Neuronal stem cell (in vitro differentiated cells): ENCODE results near the gene SND1.

Experiments
- DNase-seq: peaks from one replicate; pipeline ENCODE4 v3.0.0-alpha.2; 2013; ENCODE audit warnings: low spot score
- H2AFZ ChIP-seq: one replicate; pipeline ENCODE4 v1.6.1; 2013; ENCODE audit warnings: mild to moderate bottlenecking, low read length, inconsistent platforms
- H2AK5ac ChIP-seq: 2 replicates; pipeline ENCODE4 v1.6.1; 2013; ENCODE audit warnings: low read depth, mild to moderate bottlenecking, inconsistent platforms, low read length, moderate library complexity, mixed read lengths
- H2BK120ac ChIP-seq: 2 replicates; pipeline ENCODE4 v1.6.1; 2013; ENCODE audit warnings: low read depth, mild to moderate bottlenecking, inconsistent platforms, low read length, moderate library complexity, mixed read lengths
- H2BK12ac ChIP-seq: one replicate; pipeline ENCODE4 v1.6.1; 2013; ENCODE audit warnings: low read length, inconsistent platforms
- H2BK15ac ChIP-seq: 2 replicates; pipeline ENCODE4 v1.6.1; 2013; ENCODE audit warnings: mild to moderate bottlenecking, low read length, inconsistent platforms, mixed read lengths
- H2BK5ac ChIP-seq: one replicate; pipeline ENCODE4 v1.6.1; 2013; ENCODE audit warnings: inconsistent platforms, mild to moderate bottlenecking, low read length, moderate library complexity
- H3K14ac ChIP-seq: one replicate; pipeline ENCODE4 v1.6.1; 2013; ENCODE audit warnings: low read length, inconsistent platforms
- H3K18ac ChIP-seq: 2 replicates; pipeline ENCODE4 v1.6.1; 2013; ENCODE audit warnings: low read length, inconsistent platforms
- H3K23ac ChIP-seq: 2 replicates; pipeline ENCODE4 v1.6.1; 2013; ENCODE audit warnings: low read depth, mild to moderate bottlenecking, mixed read lengths, low read length, inconsistent platforms; ENCODE audit not compliant: poor library complexity
- H3K27ac ChIP-seq: replicated peaks from 3 replicates; pipeline ENCODE4 v1.5.1; 2013; ENCODE audit warnings: low read length, inconsistent platforms
- H3K27me3 ChIP-seq, 3 experiments: 2 replicates each; pipeline ENCODE4 v1.6.1; 2013; ENCODE audit warnings: low read length in 3 of 3, mild to moderate bottlenecking in 2 of 3, inconsistent platforms in 1 of 3, low read depth in 1 of 3, mixed read lengths in 1 of 3, moderate library complexity in 1 of 3; ENCODE audit not compliant: control insufficient read depth in 3 of 3, insufficient read depth in 3 of 3
- H3K36me3 ChIP-seq, 2 donors: replicated peaks in 1 of 2; 2 replicates each; pipeline ENCODE4 v1.6.1; 2013; ENCODE audit warnings: low read length in 2 of 2; ENCODE audit not compliant: control insufficient read depth in 2 of 2, insufficient read depth in 2 of 2
- H3K4ac ChIP-seq: 2 replicates; pipeline ENCODE4 v1.6.1; 2013; ENCODE audit warnings: inconsistent platforms, mild to moderate bottlenecking, low read length, moderate library complexity
- H3K4me1 ChIP-seq, 2 donors: 1 replicate in 1 of 2; 2 replicates in 1 of 2; pipeline ENCODE4 v1.6.1; 2013; ENCODE audit warnings: low read length in 2 of 2, low read depth in 1 of 2; ENCODE audit not compliant: control insufficient read depth in 2 of 2, insufficient read depth in 1 of 2
- H3K4me2 ChIP-seq: one replicate; pipeline ENCODE4 v1.6.1; 2013; ENCODE audit warnings: mild to moderate bottlenecking, low read length, inconsistent platforms; ENCODE audit not compliant: insufficient read depth, poor library complexity, severe bottlenecking
- H3K4me3 ChIP-seq, 2 donors: 2 replicates each; pipeline ENCODE4 v1.5.1; 2013; ENCODE audit warnings: low read length in 2 of 2, mild to moderate bottlenecking in 2 of 2, inconsistent platforms in 1 of 2, moderate library complexity in 1 of 2
- H3K79me1 ChIP-seq: one replicate; pipeline ENCODE4 v1.6.1; 2013; ENCODE audit warnings: low read depth, mild to moderate bottlenecking, inconsistent platforms, low read length, moderate library complexity
- H3K9ac ChIP-seq: one replicate; pipeline ENCODE4 v1.6.1; 2013; ENCODE audit warnings: mild to moderate bottlenecking, low read depth, low read length, inconsistent platforms; ENCODE audit not compliant: poor library complexity
- H3K9me3 ChIP-seq, 2 donors: replicated peaks in 1 of 2; 2 replicates each; pipeline versions ENCODE3 to v1.6.1; 2013; ENCODE audit warnings: low read length in 2 of 2, mild to moderate bottlenecking in 2 of 2, inconsistent platforms in 1 of 2, low read depth in 1 of 2, mixed read lengths in 1 of 2, moderate library complexity in 1 of 2; ENCODE audit not compliant: control insufficient read depth in 2 of 2, insufficient read depth in 1 of 2
- H4K8ac ChIP-seq: one replicate; pipeline ENCODE4 v1.6.1; 2013; ENCODE audit warnings: low read depth, mild to moderate bottlenecking, inconsistent platforms, low read length, moderate library complexity
- H4K91ac ChIP-seq: one replicate; pipeline ENCODE4 v1.6.1; 2013; ENCODE audit warnings: low read length, low read depth, mild to moderate bottlenecking, inconsistent platforms; ENCODE audit not compliant: poor library complexity
- WGBS, 2 donors: extraction: QIAGEN DNeasy Blood & Tissue Kit; methylation state at CpG; one replicate each; pipeline ENCODE4 v1.1.7; 2013; ENCODE audit warnings: missing lambda C conversion rate in 2 of 2, mixed read lengths in 1 of 2; ENCODE audit not compliant: insufficient read length in 2 of 2, insufficient replicate concordance in 1 of 2; ENCODE audit errors: extremely low coverage in 2 of 2; 5-methylcytosine and 5-hydroxymethylcytosine counted together

SND1 gene

GRCh38 chr7:127840226-127840951 lies 188.4 kb downstream of the SND1 start:
- no peak overlapping the region for H3K4me3 ChIP-seq
- H2AFZ ChIP-seq: no peak overlapping the region
- H3K18ac ChIP-seq: no peak overlapping the region
- no peak overlapping the region for H2BK12ac ChIP-seq
- H3K4me2 ChIP-seq: no peak overlapping the region
- no peak overlapping the region for H4K8ac ChIP-seq
- no peak overlapping the region for H3K27ac ChIP-seq
- no peak overlapping the region for H2BK5ac ChIP-seq
- no peak overlapping the region for H4K91ac ChIP-seq
- H2AK5ac ChIP-seq: no peak overlapping the region
- H3K14ac ChIP-seq: no peak overlapping the region
- no peak overlapping the region for H3K9ac ChIP-seq
- DNase-seq: no peak
- peaks cover 0 to 10% of the 10 kb centered on the region in 2 donors for H3K36me3 ChIP-seq
- no peaks in the 10 kb centered on the region for H3K79me1 ChIP-seq
- H3K27me3 ChIP-seq: no peaks in the 10 kb centered on the region
- H2BK120ac ChIP-seq: no peak overlapping the region
- no peak overlapping the region for H2BK15ac ChIP-seq
- no peak overlapping the region for H3K4ac ChIP-seq
- H3K23ac ChIP-seq: no peak overlapping the region
- peaks cover 0 to 7% of the 10 kb centered on the region in 2 donors for H3K9me3 ChIP-seq
- no peaks in the 10 kb centered on the region for H3K4me1 ChIP-seq
- no CpG with 5 or more reads among the region's 6 CpGs for WGBS, 2 donors

GRCh38 chr7:127844165-127844564 lies 192.2 kb downstream of the SND1 start:
- no peak overlapping the region for H2BK120ac ChIP-seq
- H3K4me1 ChIP-seq: no peaks in the 10 kb centered on the region
- H3K9ac ChIP-seq: no peak overlapping the region
- no peak overlapping the region for H2AFZ ChIP-seq
- no CpG with 5 or more reads among the region's 2 CpGs for WGBS, 2 donors
- no peaks in the 10 kb centered on the region for H3K79me1 ChIP-seq
- H3K36me3 ChIP-seq: peaks cover 0 to 15% of the 10 kb centered on the region in 2 donors
- H3K27me3 ChIP-seq: no peaks in the 10 kb centered on the region
- H2BK12ac ChIP-seq: no peak overlapping the region
- H3K4me2 ChIP-seq: no peak overlapping the region
- no peaks in the 10 kb centered on the region for H3K9me3 ChIP-seq
- H3K18ac ChIP-seq: no peak overlapping the region
- no peak for DNase-seq
- H3K4me3 ChIP-seq: no peak overlapping the region
- no peak overlapping the region for H3K4ac ChIP-seq
- H2AK5ac ChIP-seq: no peak overlapping the region
- no peak overlapping the region for H2BK15ac ChIP-seq
- H2BK5ac ChIP-seq: no peak overlapping the region
- no peak overlapping the region for H4K8ac ChIP-seq
- no peak overlapping the region for H3K27ac ChIP-seq
- H3K14ac ChIP-seq: no peak overlapping the region
- no peak overlapping the region for H3K23ac ChIP-seq
- H4K91ac ChIP-seq: no peak overlapping the region

GRCh38 chr7:127844707-127845331 lies 192.8 kb downstream of the SND1 start:
- no peak overlapping the region for H3K14ac ChIP-seq
- DNase-seq: no peak
- H2AFZ ChIP-seq: no peak overlapping the region
- H3K4me2 ChIP-seq: no peak overlapping the region
- H2BK12ac ChIP-seq: no peak overlapping the region
- H3K23ac ChIP-seq: no peak overlapping the region
- no peak overlapping the region for H3K18ac ChIP-seq
- no peak overlapping the region for H4K91ac ChIP-seq
- no peaks in the 10 kb centered on the region for H3K79me1 ChIP-seq
- H3K27me3 ChIP-seq: no peaks in the 10 kb centered on the region
- H3K4me1 ChIP-seq: no peaks in the 10 kb centered on the region
- no peak overlapping the region for H3K4me3 ChIP-seq
- H3K27ac ChIP-seq: no peak overlapping the region
- no peak overlapping the region for H2BK5ac ChIP-seq
- H3K9me3 ChIP-seq: no peaks in the 10 kb centered on the region
- H2BK15ac ChIP-seq: no peak overlapping the region
- no peak overlapping the region for H3K4ac ChIP-seq
- H3K9ac ChIP-seq: no peak overlapping the region
- H4K8ac ChIP-seq: no peak overlapping the region
- H3K36me3 ChIP-seq: peaks cover 0 to 20% of the 10 kb centered on the region in 2 donors
- no peak overlapping the region for H2AK5ac ChIP-seq
- no CpG with 5 or more reads among the region's 2 CpGs for WGBS, 2 donors
- H2BK120ac ChIP-seq: no peak overlapping the region

- H2AK5ac ChIP-seq: no peak overlapping the region
- no peak overlapping the region for H4K8ac ChIP-seq
- H3K27ac ChIP-seq: no peak overlapping the region
- H2BK5ac ChIP-seq: no peak overlapping the region
- no peak overlapping the region for H3K4me2 ChIP-seq
- no peak overlapping the region for H3K18ac ChIP-seq
- WGBS, 2 donors: no CpG with 5 or more reads among the region's 1 CpG
- no peak overlapping the region for H3K23ac ChIP-seq
- no peak overlapping the region for H2AFZ ChIP-seq
- H3K27me3 ChIP-seq: no peaks in the 10 kb centered on the region
- no peaks in the 10 kb centered on the region for H3K4me1 ChIP-seq
- no peak for DNase-seq
- no peak overlapping the region for H3K14ac ChIP-seq
- H3K4me3 ChIP-seq: no peak overlapping the region
- no peak overlapping the region for H3K9ac ChIP-seq
- H3K79me1 ChIP-seq: no peaks in the 10 kb centered on the region
- no peak overlapping the region for H2BK120ac ChIP-seq
- H3K9me3 ChIP-seq: no peaks in the 10 kb centered on the region
- no peak overlapping the region for H2BK12ac ChIP-seq
- H3K4ac ChIP-seq: no peak overlapping the region
- H4K91ac ChIP-seq: no peak overlapping the region
- no peak overlapping the region for H2BK15ac ChIP-seq
- H3K36me3 ChIP-seq: peaks cover 0 to 25% of the 10 kb centered on the region in 2 donors
Observed at GRCh38 chr7:127845522-127846214, 193.7 kb downstream of the SND1 start.
